NCI-H82 (cell line): ENCODE measurements around the gene CYP21A2.
"Not testable (repeated sequence)": the region's sequence is repeated elsewhere in the genome, so short reads cannot be mapped to it uniquely, and the experiment has no call there.

Experiments used
- DNase-seq: peaks from one replicate; lab custom pipeline; 2025; lab: John Stamatoyannopoulos, UW

Gene CYP21A2

GRCh38 chr6:32037598-32038524, at the start of gene CYP21A2:
TSS of gene CYP21A2 (plus strand) at chr6:32038415. CDS start at chr6:32038423, 8 bp downstream.
- DNase-seq, result not testable (repeated sequence)

GRCh38 chr6:31989363-31989762, 48.9 kb upstream of the CYP21A2 start:
- not testable (repeated sequence) for DNase-seq

GRCh38 chr6:31994421-31994820, 43.8 kb upstream of the CYP21A2 start:
- not testable (repeated sequence) for DNase-seq

- not testable (repeated sequence) for DNase-seq
These were observed 41.8 kb upstream of the CYP21A2 start for GRCh38 chr6:31996385-31996784.

- not testable (repeated sequence) for DNase-seq
These were observed 35.5 kb upstream of the CYP21A2 start for GRCh38 chr6:32002546-32003268.

- DNase-seq, result not testable (repeated sequence)
These were observed 34.9 kb upstream of the CYP21A2 start for GRCh38 chr6:32003301-32003700.

- DNase-seq, result not testable (repeated sequence)
These were observed 33.8 kb upstream of the CYP21A2 start for GRCh38 chr6:32004393-32004792.

- not testable (repeated sequence) for DNase-seq
These were observed 33.2 kb upstream of the CYP21A2 start for GRCh38 chr6:32004864-32005537.

- DNase-seq, result not testable (repeated sequence)
These were observed 32.7 kb upstream of the CYP21A2 start for GRCh38 chr6:32005538-32005880.

- not testable (repeated sequence) for DNase-seq
These were observed 32.2 kb upstream of the CYP21A2 start for GRCh38 chr6:32005991-32006529.

- not testable (repeated sequence) for DNase-seq
These were observed 31.1 kb upstream of the CYP21A2 start for GRCh38 chr6:32007086-32007485.

GRCh38 chr6:32008037-32008436, 30.2 kb upstream of the CYP21A2 start:
- DNase-seq, result not testable (repeated sequence)

- DNase-seq, result peak; percentile 89
These were observed 29.6 kb upstream of the CYP21A2 start for GRCh38 chr6:32008616-32009015.

GRCh38 chr6:32009537-32009936, 28.7 kb upstream of the CYP21A2 start:
- DNase-seq, result not testable (repeated sequence)

- DNase-seq, result not testable (repeated sequence)
These were observed 27.2 kb upstream of the CYP21A2 start for GRCh38 chr6:32010856-32011530.

- DNase-seq, result not testable (repeated sequence)
These were observed 25.1 kb upstream of the CYP21A2 start for GRCh38 chr6:32012941-32013617.

- not testable (repeated sequence) for DNase-seq
These were observed 24.5 kb upstream of the CYP21A2 start for GRCh38 chr6:32013738-32014137.

GRCh38 chr6:32014547-32014946, 23.7 kb upstream of the CYP21A2 start, which contains the start of gene C4B:
TSS of gene C4B (plus strand) at chr6:32014795. CDS start at chr6:32014846, 51 bp downstream.
- DNase-seq, result not testable (repeated sequence)

- not testable (repeated sequence) for DNase-seq
These were observed 16.1 kb upstream of the CYP21A2 start for GRCh38 chr6:32022100-32022499.

- not testable (repeated sequence) for DNase-seq
These were observed 9.6 kb upstream of the CYP21A2 start for GRCh38 chr6:32028631-32029030.

- not testable (repeated sequence) for DNase-seq
These were observed 8.7 kb upstream of the CYP21A2 start for GRCh38 chr6:32029553-32029952.
